Gastrocnemius medialis (tissue), 4 donors: ENCODE measurements around the gene VAV2.

Experiments used
- CTCF ChIP-seq, 5 experiments: fragments of 450-650 bp in 3 of 5; fragments of 200-600 bp in 2 of 5; sonication (generic) in 2 of 5; IDR thresholded peaks in 4 of 5; conservative IDR thresholded peaks in 1 of 5; 1 replicate in 4 of 5; 2 replicates in 1 of 5; pipeline ENCODE4 v1.5.1; 2016 to 2019; ENCODE audit warnings: antibody characterized with exemption in 5 of 5, mild to moderate bottlenecking in 3 of 5, moderate library complexity in 3 of 5
- POLR2A ChIP-seq, 2 donors: fragments of 450-650 bp; IDR thresholded peaks; one replicate each; pipeline ENCODE4 v1.6.1; 2017; ENCODE audit warnings: antibody characterized with exemption in 2 of 2, mild to moderate bottlenecking in 2 of 2, moderate library complexity in 2 of 2

GRCh38 chr9:133728856-133729616 lies 263.1 kb downstream of the VAV2 start:
- no peak for TF ChIP-seq CTCF (IDR thresholded peaks at IDR 0.05 in 4 of 5, conservative IDR thresholded peaks at IDR 0.05 in 1 of 5)
- TF ChIP-seq POLR2A (IDR thresholded peaks at IDR 0.05) = no peak
